ENCODE data around the gene RNF111. TPM values are rescaled to one million over a fixed set of nuclear protein-coding genes. Genes with fewer than 3 reads are reported as not detected.

RNF111 gene
- polyA plus RNA-seq, 1 donor (not counting 4 experiments of a cell fraction or from before 2014, with no cell fraction given): 27.4 TPM

DNA sequence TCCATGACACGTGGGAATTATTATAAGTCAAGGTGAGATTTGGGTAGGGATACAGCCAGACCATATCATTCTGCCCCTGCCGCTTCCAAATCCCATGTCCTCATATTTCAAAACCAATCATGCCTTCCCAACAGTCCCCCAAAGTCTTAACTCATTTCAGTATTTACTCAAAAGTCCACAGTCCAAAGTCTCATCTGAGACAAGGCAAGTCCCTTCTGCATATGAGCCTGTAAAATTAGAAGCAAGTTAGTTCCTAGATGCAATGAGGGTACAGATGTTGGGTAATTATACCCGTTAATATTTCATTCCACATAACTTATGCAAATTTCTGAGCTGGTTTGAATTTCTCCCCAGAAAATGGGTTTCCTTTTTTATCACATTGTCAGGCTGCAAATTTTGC, 47.7 kb downstream of the RNF111 start:
- no peak overlapping the region for H3K4me3 ChIP-seq (ENCODE audit: control insufficient read depth in 2 of 3, extremely low read depth in 1 of 3, insufficient read depth in 2 of 3, low read depth in 1 of 3, low read length in 3 of 3)
- H3K9me3 ChIP-seq (ENCODE audit: control insufficient read depth, low read depth, low read length): no peaks in the 10 kb centered on the region
- peaks cover 61% of the 10 kb centered on the region for H3K79me2 ChIP-seq (ENCODE audit: control insufficient read depth, insufficient read depth, low read length)
- peaks cover 13 to 16% of the 10 kb centered on the region in 2 experiments for H3K36me3 ChIP-seq (ENCODE audit: control insufficient read depth in 2 of 2, extremely low read depth in 1 of 2, insufficient read depth in 2 of 2, low read length in 2 of 2)
- no peak overlapping the region for H3K4me2 ChIP-seq (ENCODE audit: control insufficient read depth, extremely low read depth, insufficient read depth, low read depth, low read length)
- dilution Hi-C loops (cut with MboI; ENCODE audit: extremely low pct_ligation_motif_present, low sequenced_read_pairs): no loop called here
- TF ChIP-seq EZH2 (IDR thresholded peaks at IDR 0.05; ENCODE audit: low read length) (no peak), CTCF (optimal IDR thresholded peaks at IDR 0.05 in 1 of 3, IDR thresholded peaks at IDR 0.05 in 1 of 3, conservative IDR thresholded peaks at IDR 0.05 in 1 of 3; ENCODE audit: extremely low read depth in 1 of 3, insufficient read depth in 2 of 3, low read length in 3 of 3) (no peak)
- peaks cover 3% of the 10 kb centered on the region for H4K20me1 ChIP-seq (ENCODE audit: control insufficient read depth, extremely low read depth, insufficient read depth, low read length)
- no peaks in the 10 kb centered on the region for H3K27me3 ChIP-seq (ENCODE audit: control insufficient read depth, extremely low read depth, insufficient read depth, low read length)
- H2AFZ ChIP-seq (ENCODE audit: control insufficient read depth, low read length): no peak overlapping the region
- H3K27ac ChIP-seq (ENCODE audit: control insufficient read depth, insufficient read depth, low read length): no peak overlapping the region
- H3K9me1 ChIP-seq (ENCODE audit: control insufficient read depth, extremely low read depth, insufficient read depth, low read length): no peaks in the 10 kb centered on the region
- no peak for DNase-seq (ENCODE audit: low read depth, low spot score)
- no peak overlapping the region for H3K9ac ChIP-seq (ENCODE audit: control insufficient read depth, extremely low read depth, insufficient read depth, low read length)
- H3K4me1 ChIP-seq (ENCODE audit: control insufficient read depth, extremely low read depth, insufficient read depth, low read length): no peaks in the 10 kb centered on the region
- FAIRE-seq: no peak

DNA sequence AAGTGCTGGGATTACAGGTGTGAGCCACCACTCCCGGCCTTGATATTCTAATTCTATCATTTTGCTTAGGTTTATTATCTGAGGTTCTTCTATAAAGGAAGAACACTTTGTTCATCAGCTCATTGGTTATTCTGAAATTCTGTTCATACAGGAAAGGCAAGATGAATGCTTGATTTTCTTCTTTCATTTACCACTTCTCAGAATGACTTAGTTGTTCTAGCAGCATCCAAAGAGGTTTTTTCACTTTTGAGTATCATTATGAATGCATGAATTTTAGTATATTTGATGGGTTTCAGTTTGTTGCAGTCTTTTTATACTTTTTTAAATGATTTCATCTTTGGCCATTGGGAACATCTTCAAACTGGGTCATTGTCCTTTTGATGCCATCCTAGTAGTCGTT, 51.8 kb downstream of the RNF111 start:
- Histone ChIP-seq H4K20me1 (ENCODE audit: control insufficient read depth, extremely low read depth, insufficient read depth, low read length) (peaks cover 3% of the 10 kb centered on the region), H3K4me3 (ENCODE audit: control insufficient read depth in 2 of 3, extremely low read depth in 1 of 3, insufficient read depth in 2 of 3, low read depth in 1 of 3, low read length in 3 of 3) (no peak overlapping the region), H3K4me1 (ENCODE audit: control insufficient read depth, extremely low read depth, insufficient read depth, low read length) (no peaks in the 10 kb centered on the region), H2AFZ (ENCODE audit: control insufficient read depth, low read length) (no peak overlapping the region), H3K27ac (ENCODE audit: control insufficient read depth, insufficient read depth, low read length) (no peak overlapping the region), H3K9me3 (ENCODE audit: control insufficient read depth, low read depth, low read length) (no peaks in the 10 kb centered on the region), H3K9ac (ENCODE audit: control insufficient read depth, extremely low read depth, insufficient read depth, low read length) (no peak overlapping the region), H3K79me2 (ENCODE audit: control insufficient read depth, insufficient read depth, low read length) (peaks cover 70% of the 10 kb centered on the region), H3K4me2 (ENCODE audit: control insufficient read depth, extremely low read depth, insufficient read depth, low read depth, low read length) (no peak overlapping the region), H3K36me3 (ENCODE audit: control insufficient read depth in 2 of 2, extremely low read depth in 1 of 2, insufficient read depth in 2 of 2, low read length in 2 of 2) (peaks cover 4% of the 10 kb centered on the region in 2 experiments), H3K9me1 (ENCODE audit: control insufficient read depth, extremely low read depth, insufficient read depth, low read length) (no peaks in the 10 kb centered on the region), H3K27me3 (ENCODE audit: control insufficient read depth, extremely low read depth, insufficient read depth, low read length) (no peaks in the 10 kb centered on the region)
- TF ChIP-seq EZH2 (IDR thresholded peaks at IDR 0.05; ENCODE audit: low read length) (no peak), CTCF (optimal IDR thresholded peaks at IDR 0.05 in 1 of 3, IDR thresholded peaks at IDR 0.05 in 1 of 3, conservative IDR thresholded peaks at IDR 0.05 in 1 of 3; ENCODE audit: extremely low read depth in 1 of 3, insufficient read depth in 2 of 3, low read length in 3 of 3) (no peak)
- no peak for DNase-seq (ENCODE audit: low read depth, low spot score)
- no peak for FAIRE-seq
- dilution Hi-C loops (cut with MboI; ENCODE audit: extremely low pct_ligation_motif_present, low sequenced_read_pairs): no loop called here
